22Rv1 (cell line): ENCODE results near the gene MEF2D.

Experiments
- ZFX ChIP-seq: fragments of 450-650 bp; IDR thresholded peaks from 2 replicates; pipeline ENCODE4 v1.6.1; 2017; ENCODE audit warnings: antibody characterized with exemption, borderline replicate concordance
- TF ChIP-seq, protein P1 (sequence below): fragments of 450-650 bp; IDR thresholded peaks from 2 replicates; pipeline ENCODE4 v1.5.1; 2017; ENCODE audit warnings: mild to moderate bottlenecking

DNA sequence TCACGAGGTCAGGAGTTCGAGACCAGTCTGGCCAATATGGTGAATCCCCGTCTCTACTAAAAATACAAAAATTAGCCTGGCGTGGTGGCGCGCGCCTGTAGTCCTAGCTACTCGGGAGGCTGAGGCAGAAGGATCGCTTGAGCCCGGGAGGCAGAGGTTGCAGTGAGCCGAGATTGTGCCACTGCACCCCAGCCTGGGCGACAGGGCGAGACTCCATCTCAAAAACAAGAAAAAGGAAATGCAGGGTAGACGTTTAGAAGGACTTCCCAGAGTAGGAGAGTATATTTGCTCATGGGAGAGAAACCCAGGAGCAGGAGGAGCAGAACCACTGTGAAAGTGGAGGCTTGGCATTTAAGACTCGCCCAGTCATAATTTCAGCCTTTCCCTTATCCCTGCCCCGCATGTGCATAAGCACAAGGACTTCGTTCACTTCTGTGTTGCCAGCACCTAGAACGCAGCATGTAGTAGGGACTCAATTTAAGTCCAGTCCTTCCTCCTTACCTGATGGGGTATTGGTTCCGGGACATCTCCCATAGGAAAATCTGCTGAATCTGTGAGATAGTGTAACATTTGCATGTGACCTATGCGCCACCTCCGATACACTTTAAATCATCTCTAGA is 5.2 kb upstream of the MEF2D start:
- TF ChIP-seq, protein P1, sequence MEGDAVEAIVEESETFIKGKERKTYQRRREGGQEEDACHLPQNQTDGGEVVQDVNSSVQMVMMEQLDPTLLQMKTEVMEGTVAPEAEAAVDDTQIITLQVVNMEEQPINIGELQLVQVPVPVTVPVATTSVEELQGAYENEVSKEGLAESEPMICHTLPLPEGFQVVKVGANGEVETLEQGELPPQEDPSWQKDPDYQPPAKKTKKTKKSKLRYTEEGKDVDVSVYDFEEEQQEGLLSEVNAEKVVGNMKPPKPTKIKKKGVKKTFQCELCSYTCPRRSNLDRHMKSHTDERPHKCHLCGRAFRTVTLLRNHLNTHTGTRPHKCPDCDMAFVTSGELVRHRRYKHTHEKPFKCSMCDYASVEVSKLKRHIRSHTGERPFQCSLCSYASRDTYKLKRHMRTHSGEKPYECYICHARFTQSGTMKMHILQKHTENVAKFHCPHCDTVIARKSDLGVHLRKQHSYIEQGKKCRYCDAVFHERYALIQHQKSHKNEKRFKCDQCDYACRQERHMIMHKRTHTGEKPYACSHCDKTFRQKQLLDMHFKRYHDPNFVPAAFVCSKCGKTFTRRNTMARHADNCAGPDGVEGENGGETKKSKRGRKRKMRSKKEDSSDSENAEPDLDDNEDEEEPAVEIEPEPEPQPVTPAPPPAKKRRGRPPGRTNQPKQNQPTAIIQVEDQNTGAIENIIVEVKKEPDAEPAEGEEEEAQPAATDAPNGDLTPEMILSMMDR: no peak
- TF ChIP-seq ZFX: no peak
